ENCODE measurements around the gene KIF6.

The KIF6 gene

GRCh38 chr6:39498096-39498495 lies 227.1 kb downstream of the KIF6 start:
- H3F3A ChIP-seq (ENCODE audit: insufficient read depth, low read length), result no peaks in the 10 kb centered on the region
- no peaks in the 10 kb centered on the region for H3K27me3 ChIP-seq (ENCODE audit: insufficient read depth, low read length)
- H4K20me1 ChIP-seq (ENCODE audit: insufficient read depth, low read length), result no peaks in the 10 kb centered on the region
- H2AFZ ChIP-seq (ENCODE audit: low read length), result no peak overlapping the region
- H3K4me1 ChIP-seq (ENCODE audit: insufficient read depth, low read length, severe bottlenecking), result no peaks in the 10 kb centered on the region
- no peak overlapping the region for H3K4me3 ChIP-seq (ENCODE audit: low read depth, low read length, poor library complexity, severe bottlenecking)
- no peak overlapping the region for H3K4me2 ChIP-seq (ENCODE audit: low read length)
- no peaks in the 10 kb centered on the region for H3K9me3 ChIP-seq (ENCODE audit: low read length)
- H3K9ac ChIP-seq (ENCODE audit: low read length), result no peak overlapping the region
- H3K79me2 ChIP-seq (ENCODE audit: insufficient read depth, low read length), result no peaks in the 10 kb centered on the region
- H3K36me3 ChIP-seq (ENCODE audit: insufficient read depth, low read length), result no peaks in the 10 kb centered on the region
- no peaks in the 10 kb centered on the region for H3K9me2 ChIP-seq (ENCODE audit: low read depth, low read length)
- TF ChIP-seq CTCF (IDR thresholded peaks at IDR 0.05; ENCODE audit: low read length), result no peak
- TF ChIP-seq EZH2 (IDR thresholded peaks at IDR 0.05; ENCODE audit: borderline replicate concordance, low read length), result no peak
- no peak overlapping the region for H3K27ac ChIP-seq (ENCODE audit: low read depth, low read length, poor library complexity, severe bottlenecking)

DNA sequence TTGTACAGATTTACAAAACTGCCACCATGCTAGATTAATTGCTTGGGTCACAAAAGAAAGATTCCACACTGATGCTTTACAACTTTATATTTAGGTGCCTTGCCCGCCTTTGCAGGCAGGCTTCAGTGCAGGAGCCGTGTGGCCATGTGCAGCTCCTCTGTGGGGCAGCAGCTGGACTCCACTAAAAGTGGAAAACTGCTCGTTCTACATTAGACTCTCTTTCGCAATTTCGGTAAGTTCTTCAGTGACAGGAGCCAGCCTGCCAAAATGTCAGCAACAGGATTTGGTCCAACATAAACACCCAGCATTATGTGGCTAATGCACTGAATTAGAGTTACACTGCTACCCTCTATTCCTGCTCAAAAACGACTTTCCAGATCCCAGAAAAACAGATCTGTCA lies 228.3 kb downstream of the KIF6 start:
- Histone ChIP-seq H3K9me2 (ENCODE audit: low read depth, low read length) (no peaks in the 10 kb centered on the region), H3K4me3 (ENCODE audit: low read depth, low read length, poor library complexity, severe bottlenecking) (no peak overlapping the region), H2AFZ (ENCODE audit: low read length) (no peak overlapping the region), H3K27ac (ENCODE audit: low read depth, low read length, poor library complexity, severe bottlenecking) (no peak overlapping the region), H3K9ac (ENCODE audit: low read length) (no peak overlapping the region), H3K9me3 (ENCODE audit: low read length) (no peaks in the 10 kb centered on the region), H3K79me2 (ENCODE audit: insufficient read depth, low read length) (no peaks in the 10 kb centered on the region), H3F3A (ENCODE audit: insufficient read depth, low read length) (no peaks in the 10 kb centered on the region), H3K27me3 (ENCODE audit: insufficient read depth, low read length) (no peaks in the 10 kb centered on the region), H3K4me2 (ENCODE audit: low read length) (no peak overlapping the region), H4K20me1 (ENCODE audit: insufficient read depth, low read length) (no peaks in the 10 kb centered on the region), H3K4me1 (ENCODE audit: insufficient read depth, low read length, severe bottlenecking) (no peaks in the 10 kb centered on the region), H3K36me3 (ENCODE audit: insufficient read depth, low read length) (no peaks in the 10 kb centered on the region)
- TF ChIP-seq CTCF (IDR thresholded peaks at IDR 0.05; ENCODE audit: low read length), result no peak
- no peak for TF ChIP-seq EZH2 (IDR thresholded peaks at IDR 0.05; ENCODE audit: borderline replicate concordance, low read length)

- no peaks in the 10 kb centered on the region for H3K9me2 ChIP-seq (ENCODE audit: low read depth, low read length)
- no peak for TF ChIP-seq CTCF (IDR thresholded peaks at IDR 0.05; ENCODE audit: low read length)
- TF ChIP-seq EZH2 (IDR thresholded peaks at IDR 0.05; ENCODE audit: borderline replicate concordance, low read length), result no peak
- H3K4me3 ChIP-seq (ENCODE audit: low read depth, low read length, poor library complexity, severe bottlenecking), result no peak overlapping the region
- H3K27ac ChIP-seq (ENCODE audit: low read depth, low read length, poor library complexity, severe bottlenecking), result no peak overlapping the region
- H3K27me3 ChIP-seq (ENCODE audit: insufficient read depth, low read length), result no peaks in the 10 kb centered on the region
- no peaks in the 10 kb centered on the region for H4K20me1 ChIP-seq (ENCODE audit: insufficient read depth, low read length)
- no peaks in the 10 kb centered on the region for H3K4me1 ChIP-seq (ENCODE audit: insufficient read depth, low read length, severe bottlenecking)
- no peak overlapping the region for H3K9ac ChIP-seq (ENCODE audit: low read length)
- no peak overlapping the region for H3K4me2 ChIP-seq (ENCODE audit: low read length)
- no peaks in the 10 kb centered on the region for H3K79me2 ChIP-seq (ENCODE audit: insufficient read depth, low read length)
- H2AFZ ChIP-seq (ENCODE audit: low read length), result no peak overlapping the region
- no peaks in the 10 kb centered on the region for H3F3A ChIP-seq (ENCODE audit: insufficient read depth, low read length)
- no peaks in the 10 kb centered on the region for H3K36me3 ChIP-seq (ENCODE audit: insufficient read depth, low read length)
- H3K9me3 ChIP-seq (ENCODE audit: low read length), result no peaks in the 10 kb centered on the region
Measured at GRCh38 chr6:39496456-39496855, 228.8 kb downstream of the KIF6 start.

Measured in OCI-LY1 (cell line).